Neural crest cell (in vitro differentiated cells): Measurements from ENCODE around the gene PPP2R2C. TPM values are rescaled to one million over a fixed set of nuclear protein-coding genes. Genes with fewer than 3 reads are reported as not detected.

Experiments
- DNase-seq: peaks from one replicate; pipeline ENCODE4 v3.0.0; 2021; ENCODE audit warnings: low read depth, mixed read lengths, low spot score
- H3K27ac Mint-ChIP-seq: one replicate; pipeline ENCODE4 v1.8.0; 2021; ENCODE audit warnings: mild to moderate bottlenecking, mixed read lengths; ENCODE audit not compliant: unreplicated experiment
- H3K27me3 Mint-ChIP-seq: 2 replicates; pipeline ENCODE4 v1.8.0; 2021; ENCODE audit warnings: low read depth, mild to moderate bottlenecking, mixed read lengths
- H3K36me3 Mint-ChIP-seq: 2 replicates; pipeline ENCODE4 v1.8.0; 2021; ENCODE audit warnings: low read depth, mild to moderate bottlenecking, mixed read lengths
- H3K4me1 Mint-ChIP-seq: 2 replicates; pipeline ENCODE4 v1.8.0; 2021; ENCODE audit warnings: mixed read lengths
- H3K4me3 Mint-ChIP-seq: one replicate; pipeline ENCODE4 v1.8.0; 2021; ENCODE audit warnings: mild to moderate bottlenecking, mixed read lengths
- H3K9me3 Mint-ChIP-seq: 2 replicates; pipeline ENCODE4 v1.8.0; 2021; ENCODE audit warnings: mixed read lengths
- total RNA-seq: library from RNA; stranded (reverse); gene quantifications from 2 replicates; pipeline ENCODE4 v1.2.1, GENCODE V29; 2021
- TF ChIP-seq, protein P1 (sequence below): fragments of 200-600 bp; sonication (generic); conservative IDR thresholded peaks from 2 replicates; pipeline ENCODE4 v1.5.0; 2021; ENCODE audit warnings: antibody characterized with exemption, mild to moderate bottlenecking

The PPP2R2C gene
- total RNA-seq, 1 donor from 2014 or later: 0.35 TPM

DNA sequence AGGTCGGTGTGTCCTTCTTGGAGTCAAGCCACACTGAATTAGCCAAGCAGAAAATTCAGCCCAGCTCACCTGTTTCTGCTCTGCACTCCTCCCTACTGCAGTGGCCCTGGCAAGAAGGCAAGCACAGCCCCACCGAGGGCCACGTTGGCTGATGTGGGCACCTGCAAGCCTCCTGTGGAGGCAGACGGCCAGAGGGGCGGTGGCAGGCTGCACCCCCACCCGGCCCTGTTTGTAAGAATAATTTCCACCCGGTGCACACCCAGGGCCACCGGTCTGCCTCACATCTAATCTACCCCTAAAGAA lies 18.8 kb downstream of the PPP2R2C start:
- H3K4me1 Mint-ChIP-seq: no peaks in the 10 kb centered on the region
- no peaks in the 10 kb centered on the region for H3K36me3 Mint-ChIP-seq
- no peak overlapping the region for H3K4me3 Mint-ChIP-seq
- peaks cover 32% of the 10 kb centered on the region for H3K27me3 Mint-ChIP-seq
- H3K27ac Mint-ChIP-seq: no peak overlapping the region
- H3K9me3 Mint-ChIP-seq: no peaks in the 10 kb centered on the region
- TF ChIP-seq, protein P1, sequence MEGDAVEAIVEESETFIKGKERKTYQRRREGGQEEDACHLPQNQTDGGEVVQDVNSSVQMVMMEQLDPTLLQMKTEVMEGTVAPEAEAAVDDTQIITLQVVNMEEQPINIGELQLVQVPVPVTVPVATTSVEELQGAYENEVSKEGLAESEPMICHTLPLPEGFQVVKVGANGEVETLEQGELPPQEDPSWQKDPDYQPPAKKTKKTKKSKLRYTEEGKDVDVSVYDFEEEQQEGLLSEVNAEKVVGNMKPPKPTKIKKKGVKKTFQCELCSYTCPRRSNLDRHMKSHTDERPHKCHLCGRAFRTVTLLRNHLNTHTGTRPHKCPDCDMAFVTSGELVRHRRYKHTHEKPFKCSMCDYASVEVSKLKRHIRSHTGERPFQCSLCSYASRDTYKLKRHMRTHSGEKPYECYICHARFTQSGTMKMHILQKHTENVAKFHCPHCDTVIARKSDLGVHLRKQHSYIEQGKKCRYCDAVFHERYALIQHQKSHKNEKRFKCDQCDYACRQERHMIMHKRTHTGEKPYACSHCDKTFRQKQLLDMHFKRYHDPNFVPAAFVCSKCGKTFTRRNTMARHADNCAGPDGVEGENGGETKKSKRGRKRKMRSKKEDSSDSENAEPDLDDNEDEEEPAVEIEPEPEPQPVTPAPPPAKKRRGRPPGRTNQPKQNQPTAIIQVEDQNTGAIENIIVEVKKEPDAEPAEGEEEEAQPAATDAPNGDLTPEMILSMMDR: no peak
- no peak for DNase-seq

DNA sequence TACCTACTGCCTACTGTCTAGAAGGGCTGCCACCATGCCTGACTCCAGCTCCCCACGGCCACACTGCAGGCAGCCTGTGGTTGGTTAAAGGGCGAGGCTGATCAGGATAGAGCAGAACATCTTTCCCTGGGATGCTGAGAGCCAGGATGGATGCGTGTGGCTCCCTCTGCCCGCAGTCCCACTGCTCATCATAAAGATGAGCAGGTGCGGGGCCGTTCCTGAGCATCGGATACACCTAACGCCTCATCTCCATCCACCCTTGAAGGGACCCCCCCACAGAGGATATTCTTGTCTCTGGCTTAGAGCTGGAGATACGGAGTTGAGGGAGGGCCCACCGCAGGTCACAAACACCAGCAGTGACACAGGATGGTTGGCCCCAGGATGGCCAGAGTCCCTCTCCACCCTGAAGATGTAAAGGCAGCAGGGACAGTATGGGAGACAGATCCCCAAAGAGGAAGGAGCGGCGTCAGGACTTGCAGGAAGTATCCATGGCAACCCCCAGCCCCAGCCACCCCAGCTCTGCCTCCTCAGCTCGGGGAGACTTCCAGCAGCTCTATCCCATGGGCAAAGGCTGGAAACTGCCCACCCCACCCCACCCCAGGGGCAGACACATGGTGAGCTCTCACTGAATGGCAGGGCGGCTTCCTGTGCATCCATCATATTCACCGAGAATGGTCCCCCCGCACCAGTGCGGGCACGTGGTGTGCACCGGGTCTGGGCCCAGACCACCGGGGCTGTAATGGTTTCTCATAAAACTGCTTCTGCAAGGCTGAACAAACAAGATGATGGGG lies 19.3 kb downstream of the PPP2R2C start:
- Mint-ChIP-seq H3K9me3 (no peaks in the 10 kb centered on the region), H3K27ac (no peak overlapping the region), H3K4me3 (no peak overlapping the region), H3K36me3 (no peaks in the 10 kb centered on the region), H3K4me1 (no peaks in the 10 kb centered on the region), H3K27me3 (peaks cover 27% of the 10 kb centered on the region)
- no peak for DNase-seq
- TF ChIP-seq, protein P1: no peak

DNA sequence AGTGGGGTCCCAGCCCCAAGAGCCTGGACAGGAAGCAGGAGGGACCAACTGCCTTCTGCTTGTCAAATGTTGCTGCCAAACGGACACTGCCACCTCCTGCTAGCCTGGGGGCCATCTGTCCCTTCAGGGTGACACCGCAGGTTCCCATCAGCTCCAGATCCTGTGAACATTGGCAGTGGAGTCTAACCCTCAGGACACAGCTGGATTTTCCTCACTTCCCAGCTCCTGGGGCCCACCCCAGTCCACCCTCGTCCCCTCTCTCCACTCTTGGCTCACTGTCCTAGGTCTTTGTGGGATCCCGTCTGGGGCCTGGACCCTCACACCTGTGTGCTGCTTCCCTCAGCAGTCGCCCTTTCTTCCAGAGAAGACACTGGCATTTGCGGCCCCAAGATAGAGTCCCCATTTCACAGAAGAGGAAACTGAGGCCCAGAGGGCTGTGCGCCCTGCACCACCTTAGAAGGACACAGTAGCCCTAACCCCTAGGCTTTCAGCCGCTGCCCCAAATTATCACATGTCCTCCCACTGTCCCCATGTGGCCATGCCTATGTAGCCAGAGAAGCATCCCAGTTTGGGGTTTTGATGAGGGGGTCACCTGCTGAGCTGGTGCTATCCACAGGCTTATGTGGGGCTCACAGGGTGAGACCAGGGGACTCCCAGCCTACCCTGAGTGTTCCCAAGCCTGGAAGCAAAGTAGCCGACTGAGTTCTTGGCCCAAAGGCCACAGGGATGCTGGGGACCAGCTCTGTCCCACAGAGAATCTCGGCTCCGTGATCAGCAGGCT lies 20.1 kb downstream of the PPP2R2C start:
- no peak overlapping the region for H3K4me3 Mint-ChIP-seq
- peaks cover 24% of the 10 kb centered on the region for H3K27me3 Mint-ChIP-seq
- TF ChIP-seq, protein P1: no peak
- H3K4me1 Mint-ChIP-seq: peaks cover 6% of the 10 kb centered on the region
- H3K9me3 Mint-ChIP-seq: no peaks in the 10 kb centered on the region
- H3K27ac Mint-ChIP-seq: no peak overlapping the region
- no peak for DNase-seq
- no peaks in the 10 kb centered on the region for H3K36me3 Mint-ChIP-seq

DNA sequence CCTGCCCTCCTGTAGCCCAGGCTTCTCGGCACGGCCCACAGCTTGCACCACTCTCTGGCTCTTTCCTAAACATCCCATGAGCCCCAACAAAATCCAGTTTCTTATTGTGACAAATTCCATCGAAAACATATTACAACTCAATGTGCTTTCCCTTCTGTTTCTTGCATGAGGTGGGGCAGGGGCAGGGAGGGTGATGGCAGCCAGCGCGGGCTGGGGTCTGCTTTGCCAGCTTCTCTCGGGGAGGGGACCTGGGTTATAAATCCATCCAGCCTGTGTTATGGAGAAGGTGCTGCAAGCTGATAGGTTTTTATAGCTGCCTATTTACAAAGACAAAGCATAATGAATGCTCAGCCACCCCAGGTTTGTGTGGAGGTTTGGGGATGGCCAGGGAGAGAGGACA lies 21.1 kb downstream of the PPP2R2C start:
- no peak for DNase-seq
- peaks cover 15% of the 10 kb centered on the region for H3K4me1 Mint-ChIP-seq
- H3K4me3 Mint-ChIP-seq: no peak overlapping the region
- no peaks in the 10 kb centered on the region for H3K9me3 Mint-ChIP-seq
- no peaks in the 10 kb centered on the region for H3K36me3 Mint-ChIP-seq
- H3K27ac Mint-ChIP-seq: no peak overlapping the region
- peaks cover 27% of the 10 kb centered on the region for H3K27me3 Mint-ChIP-seq
- TF ChIP-seq, protein P1: no peak

DNA sequence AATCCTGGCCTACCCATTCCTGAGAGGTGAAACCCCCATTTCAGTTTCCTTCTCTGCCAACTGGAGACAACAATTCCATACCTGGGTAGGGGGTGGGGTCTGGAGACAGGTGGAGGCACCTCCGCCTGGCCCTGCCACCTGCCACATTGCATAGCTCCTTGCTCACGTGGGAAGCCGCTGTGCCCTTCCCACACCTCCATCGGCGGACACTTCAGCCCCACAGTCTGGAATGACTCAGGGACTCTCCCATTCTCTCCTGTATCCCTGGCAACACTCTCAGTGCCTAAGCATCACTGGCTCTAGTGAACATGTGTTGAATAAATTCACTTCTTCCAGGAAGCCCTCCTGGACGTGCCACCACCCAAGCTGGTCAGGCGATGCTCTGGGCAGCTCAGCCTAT lies 21.7 kb downstream of the PPP2R2C start:
- Mint-ChIP-seq H3K9me3 (no peaks in the 10 kb centered on the region), H3K4me1 (peaks cover 20% of the 10 kb centered on the region), H3K27me3 (peaks cover 25% of the 10 kb centered on the region), H3K27ac (no peak overlapping the region), H3K4me3 (no peak overlapping the region), H3K36me3 (no peaks in the 10 kb centered on the region)
- DNase-seq: no peak
- TF ChIP-seq, protein P1: no peak
